HCT116 (cell line): ENCODE results near the gene DLX2. TPM values are rescaled to one million over a fixed set of nuclear protein-coding genes. Genes with fewer than 3 reads are reported as not detected.

ENCODE experiments used
- ATAC-seq: fragments of 200-7000 bp; cut with Tn5 transposase; 2 replicates; pipeline ENCODE4 v1.9.1; 2020; ENCODE audit warnings: mild to moderate bottlenecking, moderate library complexity
- BruUV-seq: library from RNA; stranded (reverse); fragments of 400-500 nt; replicated peaks from 2 replicates; lab custom pipeline; 2021; lab: Mats Ljungman, UMichigan
- CTCF ChIA-PET: fragments of 300-600 bp; sonication (Branson Sonifier 250); formaldehyde crosslinking; loops from one replicate; lab custom pipeline; 2021; ENCODE audit warnings: antibody characterized with exemption; lab: Charles Lee
- POLR2A ChIA-PET: fragments of 300-600, 350-600 bp; sonication (Branson Sonifier 250); formaldehyde crosslinking; loops from one replicate; lab custom pipeline; 2021; ENCODE audit warnings: antibody characterized with exemption; lab: Charles Lee
- RAD21 ChIA-PET, 2 experiments: fragments of 300-600 bp; sonication (Branson Sonifier 250); formaldehyde crosslinking; loops; one replicate each; lab custom pipeline; 2023; ENCODE audit warnings: low total read pairs in 2 of 2; ENCODE audit not compliant: uncharacterized antibody in 2 of 2, unreplicated experiment in 2 of 2, low non-redundant PET in 1 of 2; lab: Charles Lee
- DNase-seq: peaks from one replicate; pipeline ENCODE4 v3.0.0-alpha.2; 2010; ENCODE audit warnings: low read depth, low spot score
- H2AFZ ChIP-seq: fragments of 200-600 bp; shearing (Covaris generic), sonication (generic); 2 replicates; pipeline ENCODE4 v1.6.1; 2017; ENCODE audit warnings: low read depth, mixed run types, mixed read lengths, antibody characterized with exemption, low read length; ENCODE audit not compliant: poor library complexity, severe bottlenecking
- H3K27ac ChIP-seq: 2 replicates; pipeline ENCODE4 v1.5.1; 2012; ENCODE audit warnings: low read depth, low read length
- H3K27me3 ChIP-seq: fragments of 200-600 bp; sonication (generic); 2 replicates; pipeline ENCODE4 v1.6.1; 2016; ENCODE audit warnings: mixed run types, low read length, mixed read lengths; ENCODE audit not compliant: insufficient read depth
- H3K36me3 ChIP-seq, 2 experiments: fragments of 200-500 bp in 1 of 2; fragments of 200-600 bp in 1 of 2; sonication (Bioruptor generic) in 1 of 2; sonication (generic) in 1 of 2; 2 replicates each; pipeline versions ENCODE4 v1.5.1 to v1.6.1; 2014 to 2016; ENCODE audit warnings: low read length in 2 of 2, inconsistent platforms in 1 of 2, mixed read lengths in 1 of 2, mixed run types in 1 of 2; ENCODE audit not compliant: insufficient read depth in 2 of 2, control insufficient read depth in 1 of 2
- H3K4me1 ChIP-seq, 2 experiments: fragments of 200-600 bp in 1 of 2; sonication (generic) in 1 of 2; 2 replicates each; pipeline versions ENCODE4 v1.5.1 to v1.6.1; 2012 to 2017; ENCODE audit warnings: low read length in 2 of 2, inconsistent platforms in 1 of 2, mild to moderate bottlenecking in 1 of 2, mixed read lengths in 1 of 2, mixed run types in 1 of 2, moderate library complexity in 1 of 2; ENCODE audit not compliant: insufficient read depth in 2 of 2, control insufficient read depth in 1 of 2
- H3K4me2 ChIP-seq: fragments of 200-600 bp; sonication (generic); 2 replicates; pipeline ENCODE4 v1.6.1; 2017; ENCODE audit warnings: mixed run types, low read length, mixed read lengths
- H3K4me3 ChIP-seq, 2 experiments: fragments of 200-600 bp in 1 of 2; sonication (generic) in 1 of 2; replicated peaks in 1 of 2; 2 replicates each; pipeline ENCODE4 v1.5.1; 2011 to 2016; ENCODE audit warnings: low read length in 2 of 2, control low read depth in 1 of 2, low read depth in 1 of 2, mild to moderate bottlenecking in 1 of 2, mixed read lengths in 1 of 2, mixed run types in 1 of 2
- H3K79me2 ChIP-seq: fragments of 200-600 bp; sonication (generic); 2 replicates; pipeline ENCODE4 v1.6.1; 2017; ENCODE audit warnings: mild to moderate bottlenecking, mixed run types, low read length, moderate library complexity, mixed read lengths; ENCODE audit not compliant: insufficient read depth
- H3K9ac ChIP-seq: fragments of 200-600 bp; sonication (generic); 2 replicates; pipeline ENCODE4 v1.6.1; 2016; ENCODE audit warnings: low read length, mixed read lengths
- H3K9me2 ChIP-seq: fragments of 200-600 bp; sonication (generic), shearing (Covaris generic); 2 replicates; pipeline ENCODE4 v1.6.1; 2017; ENCODE audit warnings: mixed run types, mild to moderate bottlenecking, moderate library complexity; ENCODE audit not compliant: insufficient read depth
- H3K9me3 ChIP-seq, 2 experiments: fragments of 200-500 bp in 1 of 2; fragments of 200-600 bp in 1 of 2; sonication (Bioruptor generic) in 1 of 2; sonication (generic) in 1 of 2; 2 replicates each; pipeline ENCODE4 v1.6.1; 2014 to 2017; ENCODE audit warnings: low read length in 2 of 2, mixed read lengths in 2 of 2, inconsistent platforms in 1 of 2, low read depth in 1 of 2, mild to moderate bottlenecking in 1 of 2, mixed run types in 1 of 2, moderate library complexity in 1 of 2; ENCODE audit not compliant: control insufficient read depth in 1 of 2, insufficient read depth in 1 of 2
- H4K20me1 ChIP-seq: fragments of 200-600 bp; sonication (generic), shearing (Covaris generic); 2 replicates; pipeline ENCODE4 v1.6.1; 2017; ENCODE audit warnings: mixed run types, mild to moderate bottlenecking, moderate library complexity; ENCODE audit not compliant: insufficient read depth
- ATF3 ChIP-seq: IDR thresholded peaks from 2 replicates; pipeline ENCODE4 v1.6.1; 2012
- CBX3 ChIP-seq: IDR thresholded peaks from 2 replicates; pipeline ENCODE4 v1.6.1; 2012; ENCODE audit warnings: low read depth
- CTCF ChIP-seq, 3 experiments: fragments of 200-600 bp in 1 of 3; sonication (generic) in 1 of 3; IDR thresholded peaks in 2 of 3; conservative IDR thresholded peaks in 1 of 3; 2 replicates each; pipeline ENCODE4 v1.5.1; 2012 to 2017; ENCODE audit warnings: low read depth in 2 of 3, low read length in 2 of 3, antibody characterized with exemption in 1 of 3, borderline replicate concordance in 1 of 3, control low read depth in 1 of 3, mild to moderate bottlenecking in 1 of 3, mixed read lengths in 1 of 3, mixed run types in 1 of 3, moderate library complexity in 1 of 3; ENCODE audit not compliant: insufficient read depth in 1 of 3
- EGR1 ChIP-seq: IDR thresholded peaks from 2 replicates; pipeline ENCODE4 v1.6.1; 2012; ENCODE audit warnings: low read depth
- ELF1 ChIP-seq: IDR thresholded peaks from 2 replicates; pipeline ENCODE4 v1.6.1; 2012; ENCODE audit warnings: low read depth, borderline replicate concordance
- EZH2phosphoT487 ChIP-seq: fragments of 200-600 bp; IDR thresholded peaks from 2 replicates; pipeline ENCODE4 v1.6.1; 2018; ENCODE audit warnings: antibody characterized with exemption, borderline replicate concordance
- JUND ChIP-seq: IDR thresholded peaks from 2 replicates; pipeline ENCODE4 v1.6.1; 2012
- POLR2A ChIP-seq: IDR thresholded peaks from 2 replicates; pipeline ENCODE4 v1.7.0; 2011; ENCODE audit warnings: borderline replicate concordance; ENCODE audit not compliant: insufficient read depth, insufficient read length; ENCODE audit errors: extremely low read depth
- REST ChIP-seq: IDR thresholded peaks from 2 replicates; pipeline ENCODE4 v1.6.1; 2012; ENCODE audit warnings: low read depth
- SIN3A ChIP-seq: IDR thresholded peaks from 2 replicates; pipeline ENCODE4 v1.6.1; 2012; ENCODE audit warnings: low read depth
- SP1 ChIP-seq: IDR thresholded peaks from 2 replicates; pipeline ENCODE4 v1.6.1; 2012; ENCODE audit warnings: low read depth
- TCF7L2 ChIP-seq: IDR thresholded peaks from 2 replicates; pipeline ENCODE4 v1.7.0; 2011; ENCODE audit warnings: borderline replicate concordance, inconsistent platforms; ENCODE audit not compliant: insufficient read depth, insufficient read length; ENCODE audit errors: extremely low read depth
- ZBTB33 ChIP-seq: IDR thresholded peaks from 2 replicates; pipeline ENCODE4 v1.6.1; 2011; ENCODE audit warnings: mild to moderate bottlenecking, low read length, moderate library complexity; ENCODE audit not compliant: insufficient replicate concordance; ENCODE audit errors: extremely low read depth
- ZFX ChIP-seq: fragments of 450-650 bp; IDR thresholded peaks from 2 replicates; pipeline ENCODE4 v1.6.1; 2017
- ZNF274 ChIP-seq: fragments of 200-500 bp; sonication (Bioruptor generic); IDR thresholded peaks from 2 replicates; pipeline ENCODE4 v1.6.1; 2014; ENCODE audit warnings: mild to moderate bottlenecking, low read depth, low read length, inconsistent platforms
- intact Hi-C: fragments of 100-400 bp; cut with micrococcal nuclease; formaldehyde crosslinking; loops from 2 replicates; pipeline ENCODE4 v1.10.0; 2022
- total RNA-seq: library from RNA; stranded (reverse); gene quantifications from one replicate; pipeline ENCODE4 v1.2.1, GENCODE V29; 2021; ENCODE audit not compliant: unreplicated experiment

DLX2 gene
- total RNA-seq, 1 experiment from 2014 or later: 3.7 TPM

GRCh38 chr2:172081221-172082022, 21.3 kb downstream of the DLX2 start:
- H3K9me3 ChIP-seq: no peaks in the 10 kb centered on the region
- ATAC-seq (no peak), DNase-seq (no peak)
- no peaks in the 10 kb centered on the region for H3K79me2 ChIP-seq
- no peaks in the 10 kb centered on the region for H3K27me3 ChIP-seq
- no peak overlapping the region for H2AFZ ChIP-seq
- H3K4me1 ChIP-seq: peaks cover 0 to 17% of the 10 kb centered on the region in 2 experiments; a peak in 1 of 4 replicates
- no peaks in the 10 kb centered on the region for H3K36me3 ChIP-seq
- no peak for TF ChIP-seq ZFX
- no peak for TF ChIP-seq POLR2A
- no peak for TF ChIP-seq CTCF (IDR thresholded peaks at IDR 0.05 in 2 of 3, conservative IDR thresholded peaks at IDR 0.05 in 1 of 3; ENCODE audit: borderline replicate concordance in 1 of 3, insufficient read depth in 1 of 3, low read depth in 2 of 3, low read length in 2 of 3)
- no peak for TF ChIP-seq ZBTB33
- TF ChIP-seq JUND: no peak
- no peak for TF ChIP-seq ATF3
- TF ChIP-seq ELF1: no peak
- no peak for TF ChIP-seq TCF7L2
- no peak for TF ChIP-seq SP1
- TF ChIP-seq ZNF274: no peak
- TF ChIP-seq REST: no peak
- no peak for TF ChIP-seq CBX3
- TF ChIP-seq EGR1: no peak
- no peak for TF ChIP-seq EZH2phosphoT487
- no peak for TF ChIP-seq SIN3A
- ChIA-PET RAD21 (no interaction called here), POLR2A (interaction anchor here (1.2 kb wide), 1 partner anchor 22 kb away, joined by 3 read pairs; no protein-coding TSS in a partner anchor), CTCF (no interaction called here)
- BruUV-seq: no TSS peak
- no peak overlapping the region for H3K4me3 ChIP-seq
- no peaks in the 10 kb centered on the region for H3K9me2 ChIP-seq
- intact Hi-C loops: no loop called here
- no peak overlapping the region for H3K9ac ChIP-seq
- H4K20me1 ChIP-seq: no peaks in the 10 kb centered on the region
- no peak overlapping the region for H3K4me2 ChIP-seq
- no peak overlapping the region for H3K27ac ChIP-seq
